NT2/D1 (cell line): ENCODE data around the gene UBE2E1.
A peak's percentile ranks its signal among the peaks of the same experiment; 100 is the strongest.

Experiments used
- DNase-seq: peaks from one replicate; pipeline ENCODE4 v3.0.0-alpha.2; 2011; ENCODE audit warnings: low read depth, low spot score
- H3K27me3 ChIP-seq: 2 replicates; pipeline ENCODE4 v1.6.0; 2011; ENCODE audit warnings: mild to moderate bottlenecking; ENCODE audit not compliant: insufficient read length, insufficient read depth
- H3K36me3 ChIP-seq: 2 replicates; pipeline ENCODE4 v1.6.1; 2011; ENCODE audit warnings: mild to moderate bottlenecking, low read length, mixed read lengths; ENCODE audit not compliant: insufficient read depth, insufficient read length
- H3K4me1 ChIP-seq: 2 replicates; pipeline ENCODE4 v1.5.1; 2011; ENCODE audit not compliant: insufficient read depth, insufficient read length
- H3K4me3 ChIP-seq: 2 replicates; pipeline ENCODE4 v1.5.1; 2011; ENCODE audit warnings: low read depth; ENCODE audit not compliant: insufficient read length
- H3K9ac ChIP-seq: 2 replicates; pipeline ENCODE4 v1.6.0; 2011; ENCODE audit warnings: low read depth; ENCODE audit not compliant: insufficient read length
- H3K9me3 ChIP-seq: 2 replicates; pipeline ENCODE4 v1.5.1; 2011; ENCODE audit warnings: mild to moderate bottlenecking, low read length; ENCODE audit not compliant: insufficient read depth
- SUZ12 ChIP-seq: IDR thresholded peaks from 2 replicates; pipeline ENCODE4 v1.6.1; 2011; ENCODE audit not compliant: insufficient read length, insufficient read depth; ENCODE audit errors: extremely low read depth
- YY1 ChIP-seq: IDR thresholded peaks from 2 replicates; pipeline ENCODE4 v1.6.1; 2011; ENCODE audit not compliant: insufficient read length, insufficient read depth
- ZNF274 ChIP-seq: IDR thresholded peaks from 2 replicates; pipeline ENCODE4 v1.6.1; 2011; ENCODE audit warnings: mild to moderate bottlenecking, low read depth, low read length

UBE2E1 gene

DNA sequence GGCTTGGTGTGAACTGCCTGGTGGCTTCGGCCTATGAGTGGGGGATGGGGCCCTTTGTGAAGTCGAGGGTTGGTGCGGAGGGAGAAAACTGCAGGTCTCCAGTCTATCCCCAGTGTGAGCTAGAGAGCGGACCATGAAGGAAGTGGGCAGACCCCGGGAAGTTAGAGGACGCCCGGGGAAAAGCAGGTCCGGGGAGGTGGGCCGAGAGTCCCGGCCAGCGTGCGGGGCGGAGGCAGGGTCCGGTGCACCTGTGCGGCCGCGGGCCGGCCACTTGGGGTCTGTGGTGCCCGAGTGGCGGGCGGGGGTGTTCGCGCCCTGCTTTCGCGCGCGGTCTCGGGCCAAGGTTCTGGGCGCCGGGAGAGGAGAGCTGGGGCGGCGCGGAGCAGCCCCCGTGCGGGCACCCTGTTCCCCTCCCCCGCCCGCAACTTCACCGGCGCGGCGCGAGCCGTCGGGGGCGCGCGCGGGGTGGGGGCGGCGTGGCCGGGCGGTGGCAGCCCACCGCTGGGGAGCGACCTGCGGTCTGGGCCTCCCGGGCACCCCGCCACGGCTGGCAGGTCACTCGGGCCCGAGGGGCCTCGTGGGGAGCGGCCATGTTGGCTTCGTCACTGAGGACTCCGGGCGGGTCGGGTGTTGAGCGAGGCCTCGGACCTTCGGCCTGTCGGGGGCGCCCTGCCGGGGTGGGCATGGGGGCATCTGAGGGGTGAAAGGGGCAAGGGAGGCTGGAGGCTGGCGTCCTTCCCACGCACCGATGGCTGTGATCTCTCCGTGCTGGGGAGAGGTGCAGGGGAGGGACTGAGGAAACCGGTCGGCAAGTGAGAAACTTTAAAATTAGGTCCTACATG, 4.8 kb downstream of the UBE2E1 start:
- TF ChIP-seq ZNF274 (no peak), SUZ12 (no peak), YY1 (peak; percentile 59)

DNA sequence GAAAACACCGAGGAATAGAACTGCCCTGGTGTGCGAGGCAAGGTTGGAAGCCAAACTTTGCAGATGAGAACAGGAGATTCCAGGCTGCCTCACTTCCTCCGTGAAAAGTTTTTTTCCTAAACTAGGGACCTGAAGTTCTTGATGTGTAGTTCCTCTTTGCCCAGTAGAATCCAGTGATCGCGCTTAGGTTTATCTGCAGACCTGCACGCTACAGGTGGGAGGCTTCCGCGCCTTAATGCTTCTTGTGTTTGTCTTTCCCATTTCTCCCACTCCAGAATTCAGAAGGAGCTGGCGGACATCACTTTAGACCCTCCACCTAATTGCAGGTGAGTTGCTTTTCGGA, 5.4 kb downstream of the UBE2E1 start:
- TF ChIP-seq SUZ12 (no peak), ZNF274 (no peak)
- H3K36me3 ChIP-seq = peaks cover 56% of the 10 kb centered on the region
- H3K9me3 ChIP-seq = no peaks in the 10 kb centered on the region
- H3K4me1 ChIP-seq = no peaks in the 10 kb centered on the region
- no peak for DNase-seq
- H3K9ac ChIP-seq = peak overlapping the region; percentile 87
- H3K4me3 ChIP-seq = peak overlapping the region; percentile 73
- H3K27me3 ChIP-seq = no peaks in the 10 kb centered on the region

More for the DNA sequence above, 4.8 kb downstream of the UBE2E1 start:
- Histone ChIP-seq H3K36me3 (peaks cover 52% of the 10 kb centered on the region), H3K4me1 (no peaks in the 10 kb centered on the region), H3K4me3 (peak overlapping the region; percentile 73), H3K9ac (peak overlapping the region; percentile 87), H3K27me3 (no peaks in the 10 kb centered on the region), H3K9me3 (no peaks in the 10 kb centered on the region)
- peak; percentile 57 for DNase-seq

DNA sequence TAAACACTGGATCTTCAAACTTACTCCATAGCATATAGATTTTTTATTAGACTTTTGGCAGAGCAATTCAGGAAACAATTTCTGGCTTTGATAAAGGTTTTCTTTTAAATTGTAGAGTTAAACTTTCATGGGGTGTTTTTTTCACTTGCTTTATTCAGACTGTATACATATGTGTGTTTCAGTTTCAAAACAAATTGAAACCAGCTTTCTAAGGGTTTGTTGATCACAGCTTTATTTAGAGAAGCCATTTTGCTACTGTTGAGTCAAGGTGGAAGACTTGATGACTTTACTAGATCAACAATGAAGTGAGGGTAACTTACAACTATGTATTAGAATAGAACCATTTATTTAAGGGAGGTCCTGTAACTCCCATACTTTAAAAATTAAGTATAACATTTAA, 6.2 kb downstream of the UBE2E1 start:
- Histone ChIP-seq H3K4me1 (no peaks in the 10 kb centered on the region), H3K9me3 (no peaks in the 10 kb centered on the region), H3K9ac (no peak overlapping the region), H3K36me3 (peaks cover 56% of the 10 kb centered on the region), H3K4me3 (no peak overlapping the region), H3K27me3 (no peaks in the 10 kb centered on the region)
- TF ChIP-seq SUZ12 = no peak
- no peak for DNase-seq

DNA sequence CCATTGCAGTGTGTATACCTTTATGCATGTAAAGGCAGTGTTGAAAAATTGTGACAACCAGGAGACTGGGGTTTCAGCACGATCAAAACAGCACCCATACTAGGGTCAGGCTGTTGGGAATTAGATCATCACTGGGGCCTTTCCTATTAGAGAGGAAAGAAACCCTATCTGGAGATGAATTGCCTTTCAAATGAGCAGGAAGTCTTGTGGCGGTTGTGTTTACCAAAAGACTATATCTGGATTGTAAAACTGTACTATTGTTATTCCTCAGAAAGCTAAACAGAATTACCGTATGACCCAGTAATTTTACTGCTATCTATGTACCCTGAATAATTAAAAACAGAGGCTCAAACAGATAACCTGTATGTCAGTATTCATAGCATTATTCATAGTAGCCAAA, 10.1 kb downstream of the UBE2E1 start:
- TF ChIP-seq SUZ12 = no peak
- no peak for TF ChIP-seq YY1
- TF ChIP-seq ZNF274 = no peak
- H3K9ac ChIP-seq = no peak overlapping the region
- peaks cover 2% of the 10 kb centered on the region for H3K4me1 ChIP-seq
- H3K4me3 ChIP-seq = no peak overlapping the region
- DNase-seq = no peak
- H3K27me3 ChIP-seq = no peaks in the 10 kb centered on the region
- peaks cover 54% of the 10 kb centered on the region for H3K36me3 ChIP-seq
- no peaks in the 10 kb centered on the region for H3K9me3 ChIP-seq

DNA sequence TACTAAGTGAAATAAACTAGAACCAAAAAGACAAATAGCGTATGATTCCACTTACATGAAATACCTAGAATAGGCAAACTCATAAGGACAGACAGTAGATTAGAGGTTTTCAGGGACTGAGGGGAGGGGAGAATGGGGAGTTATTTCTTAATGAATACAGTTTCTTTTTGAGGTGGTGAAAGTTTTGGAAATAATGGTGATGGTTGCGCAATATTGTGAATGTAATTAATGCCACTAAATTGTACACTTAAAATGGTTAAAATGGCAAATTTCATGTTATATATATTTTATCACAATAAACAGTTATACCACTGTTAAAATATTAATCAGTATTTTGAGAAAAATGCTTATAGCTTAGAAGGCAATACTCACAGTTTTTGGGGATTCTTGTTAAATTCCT, 11.0 kb downstream of the UBE2E1 start:
- H3K9ac ChIP-seq = no peak overlapping the region
- no peaks in the 10 kb centered on the region for H3K9me3 ChIP-seq
- peaks cover 2% of the 10 kb centered on the region for H3K4me1 ChIP-seq
- H3K4me3 ChIP-seq = no peak overlapping the region
- no peak for DNase-seq
- H3K36me3 ChIP-seq = peaks cover 46% of the 10 kb centered on the region
- H3K27me3 ChIP-seq = no peaks in the 10 kb centered on the region
- TF ChIP-seq YY1 = no peak

DNA sequence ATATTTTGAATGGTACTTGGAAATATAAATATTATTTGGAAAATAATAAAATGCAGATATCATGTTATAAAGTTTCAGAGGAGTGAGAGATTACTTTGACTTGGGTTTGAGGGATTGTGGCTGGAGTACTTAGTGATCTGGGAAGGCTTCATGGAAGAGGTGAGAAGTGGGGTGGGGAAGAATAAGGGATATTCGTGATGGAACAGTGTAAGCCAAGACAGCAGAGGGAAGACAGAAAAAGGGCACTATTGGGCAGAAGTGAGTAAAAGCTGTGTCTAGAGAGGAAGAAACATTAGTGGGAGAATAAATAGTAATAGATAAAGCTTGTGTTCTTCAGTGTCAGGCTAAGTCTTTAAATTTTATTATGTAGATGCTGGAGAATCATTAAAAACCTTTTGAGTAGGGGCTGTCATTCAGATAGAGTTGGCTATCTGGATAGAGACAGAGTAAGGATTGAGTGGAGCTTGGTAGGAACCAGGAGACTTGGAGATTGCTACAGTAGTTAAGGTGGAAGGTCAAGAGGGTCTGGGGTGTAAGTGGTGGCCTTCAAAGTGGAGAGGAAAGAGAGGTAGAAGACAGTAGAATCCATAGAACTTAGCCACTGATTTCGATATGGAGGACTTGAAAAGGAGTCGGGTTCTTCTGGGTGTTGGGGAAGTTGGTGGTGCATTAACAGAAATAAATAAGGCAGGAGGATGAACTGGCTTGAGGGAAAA, 11.9 kb downstream of the UBE2E1 start:
- Histone ChIP-seq H3K36me3 (peaks cover 38% of the 10 kb centered on the region), H3K4me3 (no peak overlapping the region), H3K9ac (no peak overlapping the region), H3K27me3 (no peaks in the 10 kb centered on the region), H3K9me3 (no peaks in the 10 kb centered on the region), H3K4me1 (peaks cover 2% of the 10 kb centered on the region)
- TF ChIP-seq SUZ12 (no peak), ZNF274 (no peak), YY1 (no peak)
- no peak for DNase-seq

DNA sequence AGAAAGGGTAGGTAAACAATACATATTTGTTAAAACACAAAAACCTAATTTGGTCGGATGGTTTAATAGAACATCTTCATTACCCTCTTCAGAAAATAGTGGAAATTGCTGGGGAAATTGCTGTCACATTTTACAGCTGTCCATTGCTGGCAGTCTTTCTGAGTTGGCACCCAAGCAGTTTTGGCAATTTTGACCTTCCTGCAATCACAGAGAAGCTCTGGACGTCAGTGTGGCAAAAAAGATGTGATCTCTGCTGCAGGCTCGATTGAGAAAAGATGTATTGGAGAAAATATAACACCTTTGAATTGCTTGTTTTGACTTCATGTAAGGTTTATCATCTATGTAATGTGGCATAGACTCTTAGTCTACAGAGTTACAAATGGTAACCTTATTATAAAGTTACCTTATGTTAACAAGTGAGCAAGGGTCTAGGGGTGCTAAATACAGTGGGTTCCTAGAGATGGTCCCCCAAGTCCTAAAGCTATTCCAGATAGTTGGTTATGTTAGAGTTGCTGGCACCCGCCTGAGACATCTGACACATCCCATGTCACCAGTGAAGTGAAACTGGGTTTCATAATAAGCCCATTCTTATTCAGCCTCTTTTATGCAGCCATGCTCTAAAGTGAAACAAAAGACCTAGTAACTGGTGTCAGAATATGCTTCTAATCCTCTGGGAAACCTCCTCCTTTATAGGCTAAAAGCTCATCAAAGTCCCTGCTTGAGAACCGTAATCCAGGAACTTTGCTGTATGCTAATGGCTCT, 14.0 kb downstream of the UBE2E1 start:
- peaks cover 29% of the 10 kb centered on the region for H3K36me3 ChIP-seq
- H3K4me1 ChIP-seq = peaks cover 2% of the 10 kb centered on the region
- no peak overlapping the region for H3K9ac ChIP-seq
- TF ChIP-seq YY1 (no peak), ZNF274 (no peak), SUZ12 (no peak)
- no peaks in the 10 kb centered on the region for H3K9me3 ChIP-seq
- H3K27me3 ChIP-seq = no peaks in the 10 kb centered on the region
- DNase-seq = no peak
- no peak overlapping the region for H3K4me3 ChIP-seq
